H1 (cell line): ENCODE results near the gene LPP. TPM values are rescaled to one million over a fixed set of nuclear protein-coding genes. Genes with fewer than 3 reads are reported as not detected.

ENCODE experiments used
- CTCF ChIA-PET: fragments of 300-600 bp; sonication (Branson Sonifier 250); formaldehyde crosslinking; loops from one replicate; lab custom pipeline; 2021; ENCODE audit not compliant: partially characterized antibody; lab: Charles Lee
- POLR2A ChIA-PET: fragments of 300-600 bp; sonication (Branson Sonifier 250); formaldehyde crosslinking; loops from one replicate; lab custom pipeline; 2021; ENCODE audit warnings: inconsistent platforms; ENCODE audit not compliant: partially characterized antibody; lab: Charles Lee
- DNase-seq, 2 experiments: peaks; one replicate each; pipeline versions ENCODE4 v3.0.0 to v3.0.0-alpha.2; 2010 to 2022; ENCODE audit warnings: low spot score in 2 of 2, low read depth in 1 of 2, mixed read lengths in 1 of 2
- FAIRE-seq: peaks from 2 replicates; lab custom pipeline; 2011; peaks lifted over from hg19 to GRCh38; lab: Jason Lieb, UNC
- H2AFZ ChIP-seq: 2 replicates; pipeline ENCODE4 v1.8.1; 2012; ENCODE audit warnings: low read length, inconsistent platforms
- H2AK5ac ChIP-seq: 2 replicates; pipeline ENCODE4 v1.6.1; 2013; ENCODE audit warnings: low read depth, low read length
- H2BK120ac ChIP-seq: replicated peaks from 2 replicates; pipeline ENCODE3; 2013; ENCODE audit warnings: low read depth, low read length, inconsistent platforms
- H2BK12ac ChIP-seq: 2 replicates; pipeline ENCODE4 v1.6.1; 2013; ENCODE audit warnings: low read depth, low read length
- H2BK15ac ChIP-seq: 2 replicates; pipeline ENCODE4 v1.6.1; 2013; ENCODE audit warnings: low read length
- H2BK20ac ChIP-seq: 2 replicates; pipeline ENCODE4 v1.6.1; 2013; ENCODE audit warnings: low read length
- H2BK5ac ChIP-seq: 2 replicates; pipeline ENCODE4 v1.6.1; 2013; ENCODE audit warnings: low read depth, low read length
- H3K14ac ChIP-seq: 2 replicates; pipeline ENCODE4 v1.6.1; 2013; ENCODE audit warnings: inconsistent platforms; ENCODE audit not compliant: insufficient read length
- H3K18ac ChIP-seq: 2 replicates; pipeline ENCODE4 v1.6.1; 2013; ENCODE audit warnings: low read length; ENCODE audit errors: extremely low read depth
- H3K23ac ChIP-seq: 2 replicates; pipeline ENCODE4 v1.6.1; 2013; ENCODE audit warnings: inconsistent platforms; ENCODE audit not compliant: insufficient read length
- H3K23me2 ChIP-seq: 2 replicates; pipeline ENCODE4 v1.6.1; 2013; ENCODE audit warnings: low read depth, low read length
- H3K27ac ChIP-seq: 2 replicates; pipeline ENCODE4 v1.6.1; 2011; ENCODE audit warnings: low read depth, low read length, inconsistent platforms
- H3K27me3 ChIP-seq, 4 experiments: replicated peaks in 1 of 4; 1 replicate in 1 of 4; 2 replicates in 3 of 4; pipeline versions ENCODE4 v1.6.1 to v1.8.1; 2011 to 2013; ENCODE audit warnings: low read length in 3 of 4, mild to moderate bottlenecking in 3 of 4, inconsistent platforms in 2 of 4, mixed read lengths in 2 of 4, moderate library complexity in 1 of 4; ENCODE audit not compliant: control insufficient read depth in 3 of 4, insufficient read depth in 3 of 4; ENCODE audit errors: extremely low read depth in 1 of 4
- H3K36me3 ChIP-seq, 4 experiments: 2 replicates each; pipeline versions ENCODE4 v1.6.1 to v1.8.1; 2011 to 2013; ENCODE audit warnings: mild to moderate bottlenecking in 4 of 4, low read length in 3 of 4, moderate library complexity in 2 of 4, control low read depth in 1 of 4, inconsistent platforms in 1 of 4; ENCODE audit not compliant: insufficient read depth in 4 of 4, control insufficient read depth in 2 of 4
- H3K4ac ChIP-seq: replicated peaks from 2 replicates; pipeline ENCODE3; 2013; ENCODE audit warnings: low read length, low read depth, mixed read lengths, inconsistent platforms; ENCODE audit not compliant: insufficient read length
- H3K4me1 ChIP-seq, 4 experiments: replicated peaks in 1 of 4; 1 replicate in 1 of 4; 2 replicates in 3 of 4; pipeline versions ENCODE4 v1.6.1 to v1.8.1; 2011 to 2013; ENCODE audit warnings: low read length in 3 of 4, inconsistent platforms in 2 of 4, mixed read lengths in 1 of 4; ENCODE audit not compliant: insufficient read depth in 4 of 4, control insufficient read depth in 3 of 4
- H3K4me2 ChIP-seq, 2 experiments: 2 replicates each; pipeline versions ENCODE4 v1.6.1 to v1.8.1; 2011 to 2013; ENCODE audit warnings: low read depth in 2 of 2, low read length in 2 of 2, control low read depth in 1 of 2, inconsistent platforms in 1 of 2, mild to moderate bottlenecking in 1 of 2; ENCODE audit not compliant: insufficient read depth in 1 of 2
- H3K4me3 ChIP-seq, 4 experiments: fragments of 200-600, 300-600 bp in 1 of 4; sonication (generic), shearing (Covaris generic), sonication (Bioruptor Twin) in 1 of 4; 2 replicates each; pipeline versions ENCODE4 v1.5.1 to v1.8.1; 2011 to 2016; ENCODE audit warnings: low read length in 4 of 4, low read depth in 3 of 4, control low read depth in 2 of 4, inconsistent platforms in 2 of 4, mild to moderate bottlenecking in 2 of 4, mixed read lengths in 1 of 4, moderate library complexity in 1 of 4; ENCODE audit not compliant: insufficient read depth in 2 of 4; ENCODE audit errors: extremely low read depth in 1 of 4
- H3K56ac ChIP-seq: replicated peaks from 2 replicates; pipeline ENCODE3; 2013; ENCODE audit warnings: low read depth, mild to moderate bottlenecking, mixed read lengths, low read length, inconsistent platforms; ENCODE audit not compliant: insufficient read length
- H3K79me1 ChIP-seq: 2 replicates; pipeline ENCODE4 v1.6.1; 2013; ENCODE audit warnings: low read depth, low read length, control low read depth
- H3K79me2 ChIP-seq, 2 experiments: 2 replicates each; pipeline versions ENCODE4 v1.6.1 to v1.8.1; 2012 to 2013; ENCODE audit warnings: low read length in 2 of 2, mild to moderate bottlenecking in 2 of 2, inconsistent platforms in 1 of 2; ENCODE audit not compliant: insufficient read depth in 2 of 2, control insufficient read depth in 1 of 2
- H3K9ac ChIP-seq, 4 experiments: replicated peaks in 1 of 4; 1 replicate in 1 of 4; 2 replicates in 3 of 4; pipeline versions ENCODE4 v1.6.1 to v1.8.1; 2011 to 2013; ENCODE audit warnings: low read depth in 3 of 4, low read length in 3 of 4, control low read depth in 2 of 4, mild to moderate bottlenecking in 2 of 4, moderate library complexity in 2 of 4, inconsistent platforms in 1 of 4; ENCODE audit errors: extremely low read depth in 1 of 4
- H3K9me3 ChIP-seq, 2 experiments: 2 replicates each; pipeline versions ENCODE4 v1.6.1 to v1.8.1; 2012 to 2013; ENCODE audit warnings: mild to moderate bottlenecking in 2 of 2, moderate library complexity in 2 of 2, control low read depth in 1 of 2, inconsistent platforms in 1 of 2, low read depth in 1 of 2, low read length in 1 of 2, mixed read lengths in 1 of 2; ENCODE audit not compliant: insufficient read depth in 2 of 2
- H4K20me1 ChIP-seq, 2 experiments: replicated peaks in 1 of 2; 2 replicates each; pipeline versions ENCODE3 to v1.8.1; 2011 to 2013; ENCODE audit warnings: inconsistent platforms in 2 of 2, low read length in 2 of 2, mild to moderate bottlenecking in 1 of 2; ENCODE audit not compliant: insufficient read depth in 2 of 2, control insufficient read depth in 1 of 2
- H4K5ac ChIP-seq: 2 replicates; pipeline ENCODE4 v1.6.1; 2013; ENCODE audit warnings: low read length, low read depth, mixed read lengths, inconsistent platforms; ENCODE audit not compliant: insufficient read length
- H4K8ac ChIP-seq: 2 replicates; pipeline ENCODE4 v1.8.0; 2013; ENCODE audit warnings: mild to moderate bottlenecking, moderate library complexity, low read length, inconsistent platforms; ENCODE audit not compliant: insufficient read depth; ENCODE audit errors: extremely low read depth
- H4K91ac ChIP-seq: replicated peaks from 2 replicates; pipeline ENCODE3; 2013; ENCODE audit warnings: low read length, mixed read lengths, inconsistent platforms; ENCODE audit not compliant: insufficient read length
- ATF3 ChIP-seq: IDR thresholded peaks from 2 replicates; pipeline ENCODE4 v1.6.1; 2011; ENCODE audit warnings: low read depth, mild to moderate bottlenecking, low read length; ENCODE audit not compliant: insufficient read depth
- BCL11A ChIP-seq, 2 experiments: IDR thresholded peaks; one replicate each; pipeline ENCODE4 v1.6.1; 2011; ENCODE audit warnings: low read depth in 2 of 2, low read length in 2 of 2, mild to moderate bottlenecking in 2 of 2
- YY1 ChIP-seq: IDR thresholded peaks from 2 replicates; pipeline ENCODE4 v1.6.1; 2011; ENCODE audit warnings: low read depth, mild to moderate bottlenecking, low read length
- WGBS, 2 experiments: shearing (Covaris generic) in 1 of 2; methylation state at CpG; one replicate each; pipeline versions ENCODE4 v1.1.6 to v1.1.7; 2013 to 2015; ENCODE audit warnings: low lambda C conversion rate in 2 of 2, mixed read lengths in 2 of 2, inconsistent platforms in 1 of 2, low coverage in 1 of 2, missing lambda C conversion rate in 1 of 2; ENCODE audit not compliant: insufficient replicate concordance in 2 of 2, insufficient coverage in 1 of 2, insufficient read length in 1 of 2; ENCODE audit errors: extremely low coverage in 1 of 2, missing lambda C conversion rate in 1 of 2; 5-methylcytosine and 5-hydroxymethylcytosine counted together
- polyA plus RNA-seq, 7 experiments: library from polyadenylated mRNA; depleted of rRNA in 3 of 7; stranded (reverse) in 5 of 7; unstranded in 2 of 7; fragments of >200 nt in 5 of 7; fragments of 200-250 nt in 2 of 7; gene quantifications; 1 replicate in 5 of 7; 2 replicates in 1 of 7; 4 replicates in 1 of 7; pipeline versions ENCODE4 v1.2.1 to v1.2.3, GENCODE V29; 2011 to 2013; ENCODE audit warnings: missing spikeins in 2 of 7, mixed read lengths in 2 of 7
- total RNA-seq: library from RNA; stranded (reverse); fragmentation: NEBNext Ultra II Directional; extraction: Animal tissue kit (Norgen Biotek cat#: 25700); gene quantifications from 2 replicates; pipeline ENCODE4 v1.2.1, GENCODE V29; 2021

LPP gene
- total and polyA plus RNA-seq, 2 of the 8 experiments (the other 6 are each of a cell fraction or from before 2014, with no cell fraction given): 10.0 to 53.3 TPM

- Histone ChIP-seq H4K20me1 (peaks cover 0 to 2% of the 10 kb centered on the region in 2 experiments), H3K79me1 (peaks cover 6% of the 10 kb centered on the region; the same call in 1 of the 2 replicates), H3K4me2 (no peak overlapping the region), H2BK5ac (no peak overlapping the region), H2AFZ (no peak overlapping the region), H4K8ac (no peak overlapping the region), H3K4ac (no peak overlapping the region), H3K14ac (no peak overlapping the region), H2BK12ac (no peak overlapping the region), H3K4me1 (peaks cover 0 to 3% (median 2%) of the 10 kb centered on the region in 4 experiments; a peak in 3 of 7 replicates), H2BK20ac (no peak overlapping the region), H3K9ac (no peak overlapping the region), H4K91ac (no peak overlapping the region), H3K27me3 (no peaks in the 10 kb centered on the region), H3K27ac (no peak overlapping the region), H4K5ac (no peak overlapping the region), H3K18ac (no peak overlapping the region), H2BK15ac (no peak overlapping the region), H2AK5ac (0 out of 2 replicates have a peak overlapping the region, but pooled peaks have one; percentile 32), H3K56ac (no peak overlapping the region), H3K23ac (no peak overlapping the region), H3K4me3 (no peak overlapping the region), H3K79me2 (peaks cover 0 to 45% of the 10 kb centered on the region in 2 experiments; a peak in 3 of 4 replicates), H2BK120ac (no peak overlapping the region), H3K9me3 (no peaks in the 10 kb centered on the region), H3K23me2 (no peaks in the 10 kb centered on the region), H3K36me3 (no peaks in the 10 kb centered on the region)
- DNase-seq (no peak), FAIRE-seq (no peak)
- 89% methylated on average over 9 of the region's 9 CpGs; no CpG with 5 or more reads in 1 of the 2 experiments for WGBS, 2 experiments
- ChIA-PET POLR2A (no interaction called here), CTCF (interaction anchor here (1.2 to 2.2 kb wide), 2 partner anchors 32 to 434 kb away, joined by 3 to 9 read pairs; no protein-coding TSS in a partner anchor)
- TF ChIP-seq ATF3 (no peak), BCL11A (IDR thresholded peaks at IDR 0.05; ENCODE audit: low read depth in 2 of 2, low read length in 2 of 2) (no peak), YY1 (no peak)
These were observed 20.5 kb downstream of the LPP start for GRCh38 chr3:188174317-188175044.
